ENCODE measurements around the gene KIAA0319L.

- no peak for TF ChIP-seq POLR2A (IDR thresholded peaks at IDR 0.05; ENCODE audit: low read depth, low read length)
- no peak for TF ChIP-seq POLR2AphosphoS5 (IDR thresholded peaks at IDR 0.05; ENCODE audit: low read depth, low read length)
- no peak for TF ChIP-seq TAF1 (IDR thresholded peaks at IDR 0.05; ENCODE audit: borderline replicate concordance, low read depth, low read length)
Measured at GRCh38 chr1:35470977-35471613, 86.1 kb downstream of the KIAA0319L start.
